GM23338 (cell line): Measurements from ENCODE around the gene FAM13C. TPM values are rescaled to one million over a fixed set of nuclear protein-coding genes. Genes with fewer than 3 reads are reported as not detected.

Experiments used
- ATAC-seq: fragments of 200-7000 bp; cut with Tn5 transposase; 3 replicates; pipeline ENCODE4 v1.9.1; 2020
- DNase-seq: peaks from one replicate; pipeline ENCODE4 v3.0.0-alpha.2; 2015; ENCODE audit warnings: low spot score
- H2AFZ ChIP-seq: fragments of 200-600 bp; sonication (generic); 2 replicates; pipeline ENCODE4 v1.8.0; 2016; ENCODE audit warnings: antibody characterized with exemption, mild to moderate bottlenecking, moderate library complexity
- H3F3A ChIP-seq: fragments of 200-600 bp; sonication (generic); replicated peaks from 2 replicates; pipeline ENCODE4 v1.8.0; 2017; ENCODE audit warnings: antibody characterized with exemption, mixed run types, low read depth
- H3K27ac ChIP-seq: fragments of 200-600 bp; sonication (generic); 2 replicates; pipeline ENCODE4 v1.6.1; 2016; ENCODE audit warnings: low read depth
- H3K27me3 ChIP-seq: fragments of 200-600 bp; sonication (generic); 2 replicates; pipeline ENCODE4 v1.8.0; 2016; ENCODE audit warnings: mild to moderate bottlenecking, mixed run types, moderate library complexity; ENCODE audit not compliant: insufficient read depth
- H3K36me3 ChIP-seq: fragments of 200-600 bp; sonication (generic); 2 replicates; pipeline ENCODE4 v1.8.0; 2016; ENCODE audit warnings: mild to moderate bottlenecking; ENCODE audit not compliant: insufficient read depth
- H3K4me1 ChIP-seq: fragments of 200-600 bp; sonication (generic); 2 replicates; pipeline ENCODE4 v1.8.0; 2016; ENCODE audit warnings: mild to moderate bottlenecking, moderate library complexity; ENCODE audit not compliant: insufficient read depth
- H3K4me2 ChIP-seq: fragments of 200-600 bp; sonication (generic); 2 replicates; pipeline ENCODE4 v1.7.1; 2017; ENCODE audit warnings: mixed run types
- H3K4me3 ChIP-seq: fragments of 200-600 bp; sonication (generic); 2 replicates; pipeline ENCODE4 v1.6.1; 2016; ENCODE audit warnings: mixed run types
- H3K79me2 ChIP-seq: fragments of 200-600 bp; sonication (generic); replicated peaks from 2 replicates; pipeline ENCODE4 v1.8.0; 2017; ENCODE audit warnings: mild to moderate bottlenecking; ENCODE audit not compliant: insufficient read depth
- H3K9me2 ChIP-seq: fragments of 200-600 bp; sonication (generic); 2 replicates; pipeline ENCODE4 v1.8.0; 2017; ENCODE audit not compliant: insufficient read depth
- H4K20me1 ChIP-seq: fragments of 200-600 bp; sonication (generic); replicated peaks from 2 replicates; pipeline ENCODE4 v1.8.0; 2017; ENCODE audit warnings: mild to moderate bottlenecking; ENCODE audit not compliant: insufficient read depth
- H3K27ac Mint-ChIP-seq: 2 replicates; pipeline ENCODE4 v1.8.0; 2020; ENCODE audit warnings: inconsistent platforms, mild to moderate bottlenecking, moderate library complexity, mixed read lengths
- H3K27me3 Mint-ChIP-seq: 3 replicates; pipeline ENCODE4 v1.8.0; 2022; ENCODE audit warnings: low read depth, mild to moderate bottlenecking, moderate library complexity, mixed read lengths, inconsistent platforms; ENCODE audit not compliant: insufficient read depth, poor library complexity
- H3K36me3 Mint-ChIP-seq: 3 replicates; pipeline ENCODE4 v1.8.0; 2021; ENCODE audit warnings: low read depth, mild to moderate bottlenecking, inconsistent platforms, moderate library complexity, mixed read lengths
- H3K4me1 Mint-ChIP-seq: 3 replicates; pipeline ENCODE4 v1.8.0; 2020; ENCODE audit warnings: mild to moderate bottlenecking, inconsistent platforms, mixed read lengths
- H3K4me3 Mint-ChIP-seq: 3 replicates; pipeline ENCODE4 v1.8.0; 2021; ENCODE audit warnings: moderate library complexity, mild to moderate bottlenecking, inconsistent platforms, mixed read lengths
- H3K9me3 Mint-ChIP-seq: 3 replicates; pipeline ENCODE4 v1.8.0; 2020; ENCODE audit warnings: moderate library complexity, mild to moderate bottlenecking, inconsistent platforms, mixed read lengths
- CREB1 ChIP-seq: fragments of 250-450 bp; sonication (Bioruptor Pico); IDR thresholded peaks from 2 replicates; pipeline ENCODE4 v1.5.0; 2020; ENCODE audit warnings: low read depth, mild to moderate bottlenecking, moderate library complexity
- EZH2 ChIP-seq: fragments of 200-600 bp; sonication (generic); IDR thresholded peaks from one replicate; pipeline ENCODE4 v1.8.0; 2017; ENCODE audit warnings: antibody characterized with exemption, mild to moderate bottlenecking, low read depth; ENCODE audit not compliant: unreplicated experiment
- EZH2phosphoT487 ChIP-seq: fragments of 200-600 bp; sonication (generic); IDR thresholded peaks from one replicate; pipeline ENCODE4 v1.8.1; 2018; ENCODE audit warnings: antibody characterized with exemption; ENCODE audit not compliant: unreplicated experiment
- POLR2AphosphoS5 ChIP-seq: IDR thresholded peaks from 2 replicates; pipeline ENCODE4 v1.6.1; 2016; ENCODE audit warnings: antibody characterized with exemption, low read depth
- ZNF114 ChIP-seq: fragments of 250-450 bp; sonication (Bioruptor Pico); IDR thresholded peaks from 2 replicates; pipeline ENCODE4 v1.5.0; 2020; ENCODE audit warnings: mild to moderate bottlenecking, moderate library complexity
- ZNF331 ChIP-seq: fragments of 250-450 bp; sonication (Bioruptor Pico); IDR thresholded peaks from 2 replicates; pipeline ENCODE4 v1.5.0; 2020; ENCODE audit warnings: low read depth, mild to moderate bottlenecking, moderate library complexity
- polyA plus RNA-seq: library from polyadenylated mRNA; unstranded; fragments of >200 nt; fragmentation: Nextera tagmentation; extraction: Ambion mirVana; gene quantifications from 2 replicates; pipeline ENCODE4 v1.2.1, GENCODE V29; 2016
- total RNA-seq: library from RNA; depleted of rRNA; stranded (reverse); fragments of >200 nt; shearing (Covaris generic); gene quantifications from 2 replicates; pipeline ENCODE4 v1.2.3, GENCODE V29; 2014
- TF ChIP-seq, protein P1 (sequence below): IDR thresholded peaks from one replicate; pipeline ENCODE4 v1.6.1; 2018; ENCODE audit warnings: antibody characterized with exemption; ENCODE audit not compliant: unreplicated experiment
- TF ChIP-seq, protein P2 (sequence below): IDR thresholded peaks from 2 replicates; pipeline ENCODE4 v1.6.1; 2016; ENCODE audit warnings: antibody characterized with exemption
- TF ChIP-seq, protein P3 (sequence below), 2 experiments: fragments of 200-600 bp in 1 of 2; sonication (generic) in 1 of 2; conservative IDR thresholded peaks; 2 replicates each; pipeline versions ENCODE4 v1.5.1 to v1.6.1; 2016 to 2017; ENCODE audit warnings: antibody characterized with exemption in 2 of 2, low read depth in 2 of 2, mild to moderate bottlenecking in 2 of 2, moderate library complexity in 1 of 2
- TF ChIP-seq, protein P4 (sequence below): fragments of 250-450 bp; sonication (Bioruptor Pico); IDR thresholded peaks from 2 replicates; pipeline ENCODE4 v1.5.0; 2020; ENCODE audit warnings: mild to moderate bottlenecking, moderate library complexity

FAM13C gene
- total and polyA plus RNA-seq, 2 experiments from 2014 or later: 0.94 to 2.1 TPM

DNA sequence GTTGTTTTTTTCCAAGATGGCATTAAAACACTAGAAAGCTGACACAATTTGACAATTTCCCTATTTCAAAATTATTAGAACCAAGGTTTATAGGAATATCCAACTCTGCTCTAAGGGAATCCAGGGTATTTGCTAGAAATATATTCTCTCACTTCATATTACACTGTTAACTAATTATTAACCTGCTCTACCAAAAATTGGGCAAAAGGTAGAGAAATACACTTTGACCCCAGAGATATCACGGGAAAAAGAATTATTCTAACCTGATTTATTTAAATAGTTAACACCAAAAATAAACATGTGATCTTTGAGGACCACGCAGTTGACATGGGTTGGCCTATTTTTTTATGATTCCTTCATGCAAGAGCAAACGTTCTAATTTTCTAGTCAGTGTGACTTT, 21.6 kb upstream of the FAM13C start:
- ATAC-seq (no peak), DNase-seq (no peak)
- Histone ChIP-seq H2AFZ (no peak overlapping the region), H3K27me3 (no peaks in the 10 kb centered on the region), H3K9me2 (no peaks in the 10 kb centered on the region), H3K79me2 (no peaks in the 10 kb centered on the region), H3K4me3 (no peak overlapping the region), H4K20me1 (no peaks in the 10 kb centered on the region), H3K4me1 (no peaks in the 10 kb centered on the region), H3K36me3 (no peaks in the 10 kb centered on the region), H3K4me2 (no peak overlapping the region), H3F3A (no peaks in the 10 kb centered on the region), H3K27ac (no peak overlapping the region)
- H3K4me1 Mint-ChIP-seq: no peaks in the 10 kb centered on the region
- no peaks in the 10 kb centered on the region for H3K27me3 Mint-ChIP-seq
- TF ChIP-seq, protein P1, sequence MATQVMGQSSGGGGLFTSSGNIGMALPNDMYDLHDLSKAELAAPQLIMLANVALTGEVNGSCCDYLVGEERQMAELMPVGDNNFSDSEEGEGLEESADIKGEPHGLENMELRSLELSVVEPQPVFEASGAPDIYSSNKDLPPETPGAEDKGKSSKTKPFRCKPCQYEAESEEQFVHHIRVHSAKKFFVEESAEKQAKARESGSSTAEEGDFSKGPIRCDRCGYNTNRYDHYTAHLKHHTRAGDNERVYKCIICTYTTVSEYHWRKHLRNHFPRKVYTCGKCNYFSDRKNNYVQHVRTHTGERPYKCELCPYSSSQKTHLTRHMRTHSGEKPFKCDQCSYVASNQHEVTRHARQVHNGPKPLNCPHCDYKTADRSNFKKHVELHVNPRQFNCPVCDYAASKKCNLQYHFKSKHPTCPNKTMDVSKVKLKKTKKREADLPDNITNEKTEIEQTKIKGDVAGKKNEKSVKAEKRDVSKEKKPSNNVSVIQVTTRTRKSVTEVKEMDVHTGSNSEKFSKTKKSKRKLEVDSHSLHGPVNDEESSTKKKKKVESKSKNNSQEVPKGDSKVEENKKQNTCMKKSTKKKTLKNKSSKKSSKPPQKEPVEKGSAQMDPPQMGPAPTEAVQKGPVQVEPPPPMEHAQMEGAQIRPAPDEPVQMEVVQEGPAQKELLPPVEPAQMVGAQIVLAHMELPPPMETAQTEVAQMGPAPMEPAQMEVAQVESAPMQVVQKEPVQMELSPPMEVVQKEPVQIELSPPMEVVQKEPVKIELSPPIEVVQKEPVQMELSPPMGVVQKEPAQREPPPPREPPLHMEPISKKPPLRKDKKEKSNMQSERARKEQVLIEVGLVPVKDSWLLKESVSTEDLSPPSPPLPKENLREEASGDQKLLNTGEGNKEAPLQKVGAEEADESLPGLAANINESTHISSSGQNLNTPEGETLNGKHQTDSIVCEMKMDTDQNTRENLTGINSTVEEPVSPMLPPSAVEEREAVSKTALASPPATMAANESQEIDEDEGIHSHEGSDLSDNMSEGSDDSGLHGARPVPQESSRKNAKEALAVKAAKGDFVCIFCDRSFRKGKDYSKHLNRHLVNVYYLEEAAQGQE: no peak
- TF ChIP-seq ZNF114 (CRISPR knock-in tag) (no peak), ZNF331 (CRISPR knock-in tag) (no peak), EZH2phosphoT487 (no peak), CREB1 (CRISPR knock-in tag) (no peak), POLR2AphosphoS5 (no peak), EZH2 (no peak)
- TF ChIP-seq, protein P2, sequence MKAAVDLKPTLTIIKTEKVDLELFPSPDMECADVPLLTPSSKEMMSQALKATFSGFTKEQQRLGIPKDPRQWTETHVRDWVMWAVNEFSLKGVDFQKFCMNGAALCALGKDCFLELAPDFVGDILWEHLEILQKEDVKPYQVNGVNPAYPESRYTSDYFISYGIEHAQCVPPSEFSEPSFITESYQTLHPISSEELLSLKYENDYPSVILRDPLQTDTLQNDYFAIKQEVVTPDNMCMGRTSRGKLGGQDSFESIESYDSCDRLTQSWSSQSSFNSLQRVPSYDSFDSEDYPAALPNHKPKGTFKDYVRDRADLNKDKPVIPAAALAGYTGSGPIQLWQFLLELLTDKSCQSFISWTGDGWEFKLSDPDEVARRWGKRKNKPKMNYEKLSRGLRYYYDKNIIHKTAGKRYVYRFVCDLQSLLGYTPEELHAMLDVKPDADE: no peak
- TF ChIP-seq, protein P3, sequence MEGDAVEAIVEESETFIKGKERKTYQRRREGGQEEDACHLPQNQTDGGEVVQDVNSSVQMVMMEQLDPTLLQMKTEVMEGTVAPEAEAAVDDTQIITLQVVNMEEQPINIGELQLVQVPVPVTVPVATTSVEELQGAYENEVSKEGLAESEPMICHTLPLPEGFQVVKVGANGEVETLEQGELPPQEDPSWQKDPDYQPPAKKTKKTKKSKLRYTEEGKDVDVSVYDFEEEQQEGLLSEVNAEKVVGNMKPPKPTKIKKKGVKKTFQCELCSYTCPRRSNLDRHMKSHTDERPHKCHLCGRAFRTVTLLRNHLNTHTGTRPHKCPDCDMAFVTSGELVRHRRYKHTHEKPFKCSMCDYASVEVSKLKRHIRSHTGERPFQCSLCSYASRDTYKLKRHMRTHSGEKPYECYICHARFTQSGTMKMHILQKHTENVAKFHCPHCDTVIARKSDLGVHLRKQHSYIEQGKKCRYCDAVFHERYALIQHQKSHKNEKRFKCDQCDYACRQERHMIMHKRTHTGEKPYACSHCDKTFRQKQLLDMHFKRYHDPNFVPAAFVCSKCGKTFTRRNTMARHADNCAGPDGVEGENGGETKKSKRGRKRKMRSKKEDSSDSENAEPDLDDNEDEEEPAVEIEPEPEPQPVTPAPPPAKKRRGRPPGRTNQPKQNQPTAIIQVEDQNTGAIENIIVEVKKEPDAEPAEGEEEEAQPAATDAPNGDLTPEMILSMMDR (conservative IDR thresholded peaks at IDR 0.05; ENCODE audit: low read depth in 2 of 2): no peak
- TF ChIP-seq, protein P4, sequence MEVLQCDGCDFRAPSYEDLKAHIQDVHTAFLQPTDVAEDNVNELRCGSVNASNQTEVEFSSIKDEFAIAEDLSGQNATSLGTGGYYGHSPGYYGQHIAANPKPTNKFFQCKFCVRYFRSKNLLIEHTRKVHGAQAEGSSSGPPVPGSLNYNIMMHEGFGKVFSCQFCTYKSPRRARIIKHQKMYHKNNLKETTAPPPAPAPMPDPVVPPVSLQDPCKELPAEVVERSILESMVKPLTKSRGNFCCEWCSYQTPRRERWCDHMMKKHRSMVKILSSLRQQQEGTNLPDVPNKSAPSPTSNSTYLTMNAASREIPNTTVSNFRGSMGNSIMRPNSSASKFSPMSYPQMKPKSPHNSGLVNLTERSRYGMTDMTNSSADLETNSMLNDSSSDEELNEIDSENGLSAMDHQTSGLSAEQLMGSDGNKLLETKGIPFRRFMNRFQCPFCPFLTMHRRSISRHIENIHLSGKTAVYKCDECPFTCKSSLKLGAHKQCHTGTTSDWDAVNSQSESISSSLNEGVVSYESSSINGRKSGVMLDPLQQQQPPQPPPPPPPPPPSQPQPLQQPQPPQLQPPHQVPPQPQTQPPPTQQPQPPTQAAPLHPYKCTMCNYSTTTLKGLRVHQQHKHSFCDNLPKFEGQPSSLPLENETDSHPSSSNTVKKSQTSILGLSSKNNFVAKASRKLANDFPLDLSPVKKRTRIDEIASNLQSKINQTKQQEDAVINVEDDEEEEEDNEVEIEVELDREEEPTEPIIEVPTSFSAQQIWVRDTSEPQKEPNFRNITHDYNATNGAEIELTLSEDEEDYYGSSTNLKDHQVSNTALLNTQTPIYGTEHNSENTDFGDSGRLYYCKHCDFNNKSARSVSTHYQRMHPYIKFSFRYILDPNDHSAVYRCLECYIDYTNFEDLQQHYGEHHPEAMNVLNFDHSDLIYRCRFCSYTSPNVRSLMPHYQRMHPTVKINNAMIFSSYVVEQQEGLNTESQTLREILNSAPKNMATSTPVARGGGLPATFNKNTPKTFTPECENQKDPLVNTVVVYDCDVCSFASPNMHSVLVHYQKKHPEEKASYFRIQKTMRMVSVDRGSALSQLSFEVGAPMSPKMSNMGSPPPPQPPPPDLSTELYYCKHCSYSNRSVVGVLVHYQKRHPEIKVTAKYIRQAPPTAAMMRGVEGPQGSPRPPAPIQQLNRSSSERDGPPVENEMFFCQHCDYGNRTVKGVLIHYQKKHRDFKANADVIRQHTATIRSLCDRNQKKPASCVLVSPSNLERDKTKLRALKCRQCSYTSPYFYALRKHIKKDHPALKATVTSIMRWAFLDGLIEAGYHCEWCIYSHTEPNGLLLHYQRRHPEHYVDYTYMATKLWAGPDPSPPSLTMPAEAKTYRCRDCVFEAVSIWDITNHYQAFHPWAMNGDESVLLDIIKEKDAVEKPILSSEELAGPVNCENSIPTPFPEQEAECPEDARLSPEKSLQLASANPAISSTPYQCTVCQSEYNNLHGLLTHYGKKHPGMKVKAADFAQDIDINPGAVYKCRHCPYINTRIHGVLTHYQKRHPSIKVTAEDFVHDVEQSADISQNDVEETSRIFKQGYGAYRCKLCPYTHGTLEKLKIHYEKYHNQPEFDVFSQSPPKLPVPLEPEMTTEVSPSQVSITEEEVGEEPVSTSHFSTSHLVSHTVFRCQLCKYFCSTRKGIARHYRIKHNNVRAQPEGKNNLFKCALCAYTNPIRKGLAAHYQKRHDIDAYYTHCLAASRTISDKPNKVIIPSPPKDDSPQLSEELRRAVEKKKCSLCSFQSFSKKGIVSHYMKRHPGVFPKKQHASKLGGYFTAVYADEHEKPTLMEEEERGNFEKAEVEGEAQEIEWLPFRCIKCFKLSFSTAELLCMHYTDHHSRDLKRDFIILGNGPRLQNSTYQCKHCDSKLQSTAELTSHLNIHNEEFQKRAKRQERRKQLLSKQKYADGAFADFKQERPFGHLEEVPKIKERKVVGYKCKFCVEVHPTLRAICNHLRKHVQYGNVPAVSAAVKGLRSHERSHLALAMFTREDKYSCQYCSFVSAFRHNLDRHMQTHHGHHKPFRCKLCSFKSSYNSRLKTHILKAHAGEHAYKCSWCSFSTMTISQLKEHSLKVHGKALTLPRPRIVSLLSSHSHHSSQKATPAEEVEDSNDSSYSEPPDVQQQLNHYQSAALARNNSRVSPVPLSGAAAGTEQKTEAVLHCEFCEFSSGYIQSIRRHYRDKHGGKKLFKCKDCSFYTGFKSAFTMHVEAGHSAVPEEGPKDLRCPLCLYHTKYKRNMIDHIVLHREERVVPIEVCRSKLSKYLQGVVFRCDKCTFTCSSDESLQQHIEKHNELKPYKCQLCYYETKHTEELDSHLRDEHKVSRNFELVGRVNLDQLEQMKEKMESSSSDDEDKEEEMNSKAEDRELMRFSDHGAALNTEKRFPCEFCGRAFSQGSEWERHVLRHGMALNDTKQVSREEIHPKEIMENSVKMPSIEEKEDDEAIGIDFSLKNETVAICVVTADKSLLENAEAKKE (CRISPR knock-in tag): no peak
- H3K27ac Mint-ChIP-seq: no peak overlapping the region
- no peak overlapping the region for H3K4me3 Mint-ChIP-seq
- no peaks in the 10 kb centered on the region for H3K36me3 Mint-ChIP-seq
- no peaks in the 10 kb centered on the region for H3K9me3 Mint-ChIP-seq
